Measurements from ENCODE around the gene APOO.
A peak's percentile ranks its signal among the peaks of the same experiment; 100 is the strongest.

Gene APOO

GRCh38 chrX:23804578-23804977 is 103.2 kb downstream of the APOO start:
- no peaks in the 10 kb centered on the region for H3K79me1 ChIP-seq (ENCODE audit: low read length)
- H3K4me3 ChIP-seq (ENCODE audit: low read depth, low read length): no peak overlapping the region
- no peak overlapping the region for H4K91ac ChIP-seq (ENCODE audit: low read depth, low read length)
- no peak overlapping the region for H3K23ac ChIP-seq (ENCODE audit: low read length)
- no peak overlapping the region for H4K12ac ChIP-seq (ENCODE audit: low read depth, low read length)
- H3K4ac ChIP-seq (ENCODE audit: low read depth, low read length): no peak overlapping the region
- no peaks in the 10 kb centered on the region for H3K79me2 ChIP-seq (ENCODE audit: control insufficient read depth, insufficient read depth, low read length, poor library complexity)
- no peak overlapping the region for H3K9ac ChIP-seq (ENCODE audit: low read length)
- H3K18ac ChIP-seq (ENCODE audit: low read length): no peak overlapping the region
- H3K36me3 ChIP-seq (ENCODE audit: control insufficient read depth in 1 of 2, insufficient read depth in 2 of 2, low read length in 2 of 2): no peaks in the 10 kb centered on the region
- H3K4me2 ChIP-seq (ENCODE audit: low read length): no peak overlapping the region
- no peak overlapping the region for H2AK5ac ChIP-seq (ENCODE audit: low read length)
- no peak for DNase-seq
- H3K14ac ChIP-seq (ENCODE audit: low read length): no peak overlapping the region
- whole genome bisulfite sequencing (ENCODE audit: extremely low coverage, insufficient coverage, insufficient read length): no CpG with 5 or more reads among the region's 3 CpGs
- no peaks in the 10 kb centered on the region for H3K9me3 ChIP-seq (ENCODE audit: insufficient read depth, low read depth, low read length)
- no peak overlapping the region for H3K27ac ChIP-seq (ENCODE audit: low read depth, low read length)
- H4K8ac ChIP-seq (ENCODE audit: low read depth, low read length): no peak overlapping the region
- no peak overlapping the region for H2BK120ac ChIP-seq (ENCODE audit: insufficient read depth, low read length, poor library complexity)
- H3K27me3 ChIP-seq (ENCODE audit: insufficient read depth, low read length): no peaks in the 10 kb centered on the region
- H2BK12ac ChIP-seq (ENCODE audit: low read length): no peak overlapping the region
- peaks cover 4 to 5% of the 10 kb centered on the region in 2 experiments for H3K4me1 ChIP-seq (ENCODE audit: control insufficient read depth in 1 of 2, insufficient read depth in 2 of 2, low read length in 2 of 2)
- no peak overlapping the region for H2BK5ac ChIP-seq (ENCODE audit: low read depth, low read length, poor library complexity)
- H2AFZ ChIP-seq (ENCODE audit: insufficient read depth, low read length, poor library complexity): no peak overlapping the region

- H3K4me2 ChIP-seq (ENCODE audit: low read length): peak overlapping the region; percentile 23
- H3K4me1 ChIP-seq (ENCODE audit: control insufficient read depth in 1 of 2, insufficient read depth in 2 of 2, low read length in 2 of 2): peaks cover 4 to 5% of the 10 kb centered on the region in 2 experiments
- no peak overlapping the region for H3K27ac ChIP-seq (ENCODE audit: low read depth, low read length)
- H2AK5ac ChIP-seq (ENCODE audit: low read length): peak overlapping the region; percentile 46
- H3K27me3 ChIP-seq (ENCODE audit: insufficient read depth, low read length): no peaks in the 10 kb centered on the region
- no peak overlapping the region for H3K18ac ChIP-seq (ENCODE audit: low read length)
- no peak overlapping the region for H2AFZ ChIP-seq (ENCODE audit: insufficient read depth, low read length, poor library complexity)
- peak overlapping the region; percentile 10 for H4K8ac ChIP-seq (ENCODE audit: low read depth, low read length)
- H3K36me3 ChIP-seq (ENCODE audit: control insufficient read depth in 1 of 2, insufficient read depth in 2 of 2, low read length in 2 of 2): no peaks in the 10 kb centered on the region
- H3K9me3 ChIP-seq (ENCODE audit: insufficient read depth, low read depth, low read length): no peaks in the 10 kb centered on the region
- no peaks in the 10 kb centered on the region for H3K79me2 ChIP-seq (ENCODE audit: control insufficient read depth, insufficient read depth, low read length, poor library complexity)
- no peaks in the 10 kb centered on the region for H3K79me1 ChIP-seq (ENCODE audit: low read length)
- H2BK120ac ChIP-seq (ENCODE audit: insufficient read depth, low read length, poor library complexity): no peak overlapping the region
- WGBS (ENCODE audit: extremely low coverage, insufficient coverage, insufficient read length): no CpG with 5 or more reads among the region's 5 CpGs
- H4K91ac ChIP-seq (ENCODE audit: low read depth, low read length): no peak overlapping the region
- no peak overlapping the region for H2BK5ac ChIP-seq (ENCODE audit: low read depth, low read length, poor library complexity)
- H3K9ac ChIP-seq (ENCODE audit: low read length): no peak overlapping the region
- DNase-seq: peak in 1 of 2 donors; percentile 68
- H3K4ac ChIP-seq (ENCODE audit: low read depth, low read length): no peak overlapping the region
- peak overlapping the region; percentile 58 for H2BK12ac ChIP-seq (ENCODE audit: low read length)
- no peak overlapping the region for H4K12ac ChIP-seq (ENCODE audit: low read depth, low read length)
- no peak overlapping the region for H3K4me3 ChIP-seq (ENCODE audit: low read depth, low read length)
- no peak overlapping the region for H3K23ac ChIP-seq (ENCODE audit: low read length)
- H3K14ac ChIP-seq (ENCODE audit: low read length): no peak overlapping the region
These were observed 103.8 kb downstream of the APOO start for GRCh38 chrX:23803931-23804381.

- Histone ChIP-seq H2BK120ac (ENCODE audit: insufficient read depth, low read length, poor library complexity) (no peak overlapping the region), H3K27me3 (ENCODE audit: insufficient read depth, low read length) (no peaks in the 10 kb centered on the region), H3K36me3 (ENCODE audit: control insufficient read depth in 1 of 2, insufficient read depth in 2 of 2, low read length in 2 of 2) (no peaks in the 10 kb centered on the region), H2BK12ac (ENCODE audit: low read length) (no peak overlapping the region), H3K4me1 (ENCODE audit: control insufficient read depth in 1 of 2, insufficient read depth in 2 of 2, low read length in 2 of 2) (peaks cover 4 to 5% of the 10 kb centered on the region in 2 experiments), H3K79me1 (ENCODE audit: low read length) (no peaks in the 10 kb centered on the region), H2AFZ (ENCODE audit: insufficient read depth, low read length, poor library complexity) (no peak overlapping the region), H3K14ac (ENCODE audit: low read length) (no peak overlapping the region), H3K4me3 (ENCODE audit: low read depth, low read length) (no peak overlapping the region), H3K23ac (ENCODE audit: low read length) (no peak overlapping the region), H3K4ac (ENCODE audit: low read depth, low read length) (no peak overlapping the region), H3K4me2 (ENCODE audit: low read length) (no peak overlapping the region), H3K9me3 (ENCODE audit: insufficient read depth, low read depth, low read length) (no peaks in the 10 kb centered on the region), H2AK5ac (ENCODE audit: low read length) (no peak overlapping the region), H3K9ac (ENCODE audit: low read length) (no peak overlapping the region), H3K18ac (ENCODE audit: low read length) (no peak overlapping the region), H3K79me2 (ENCODE audit: control insufficient read depth, insufficient read depth, low read length, poor library complexity) (no peaks in the 10 kb centered on the region), H4K12ac (ENCODE audit: low read depth, low read length) (no peak overlapping the region), H4K91ac (ENCODE audit: low read depth, low read length) (no peak overlapping the region), H4K8ac (ENCODE audit: low read depth, low read length) (no peak overlapping the region), H3K27ac (ENCODE audit: low read depth, low read length) (no peak overlapping the region), H2BK5ac (ENCODE audit: low read depth, low read length, poor library complexity) (no peak overlapping the region)
- DNase-seq: no peak
- no CpG with 5 or more reads among the region's 5 CpGs for WGBS (ENCODE audit: extremely low coverage, insufficient coverage, insufficient read length)
These were observed 105.3 kb downstream of the APOO start for GRCh38 chrX:23802431-23802830.

GRCh38 chrX:23799469-23800065 is 108.2 kb downstream of the APOO start:
- Histone ChIP-seq H4K8ac (ENCODE audit: low read depth, low read length) (no peak overlapping the region), H3K27ac (ENCODE audit: low read depth, low read length) (no peak overlapping the region), H4K12ac (ENCODE audit: low read depth, low read length) (no peak overlapping the region), H4K91ac (ENCODE audit: low read depth, low read length) (no peak overlapping the region), H2BK5ac (ENCODE audit: low read depth, low read length, poor library complexity) (no peak overlapping the region), H3K4me2 (ENCODE audit: low read length) (no peak overlapping the region), H3K14ac (ENCODE audit: low read length) (no peak overlapping the region), H3K18ac (ENCODE audit: low read length) (no peak overlapping the region), H2BK12ac (ENCODE audit: low read length) (no peak overlapping the region), H3K36me3 (ENCODE audit: control insufficient read depth in 1 of 2, insufficient read depth in 2 of 2, low read length in 2 of 2) (no peaks in the 10 kb centered on the region), H3K23ac (ENCODE audit: low read length) (no peak overlapping the region), H3K9ac (ENCODE audit: low read length) (no peak overlapping the region), H2AFZ (ENCODE audit: insufficient read depth, low read length, poor library complexity) (no peak overlapping the region), H3K4me1 (ENCODE audit: control insufficient read depth in 1 of 2, insufficient read depth in 2 of 2, low read length in 2 of 2) (peaks cover 8 to 9% of the 10 kb centered on the region in 2 experiments), H3K79me2 (ENCODE audit: control insufficient read depth, insufficient read depth, low read length, poor library complexity) (no peaks in the 10 kb centered on the region), H3K27me3 (ENCODE audit: insufficient read depth, low read length) (no peaks in the 10 kb centered on the region), H3K79me1 (ENCODE audit: low read length) (no peaks in the 10 kb centered on the region), H3K9me3 (ENCODE audit: insufficient read depth, low read depth, low read length) (no peaks in the 10 kb centered on the region), H3K4ac (ENCODE audit: low read depth, low read length) (no peak overlapping the region), H2BK120ac (ENCODE audit: insufficient read depth, low read length, poor library complexity) (no peak overlapping the region), H3K4me3 (ENCODE audit: low read depth, low read length) (no peak overlapping the region), H2AK5ac (ENCODE audit: low read length) (no peak overlapping the region)
- no peak for DNase-seq
- no CpG with 5 or more reads among the region's 6 CpGs for WGBS (ENCODE audit: extremely low coverage, insufficient coverage, insufficient read length)
